Measurements from ENCODE around the gene ZC3H13. TPM values are rescaled to one million over a fixed set of nuclear protein-coding genes. Genes with fewer than 3 reads are reported as not detected.

ZC3H13 gene
- total RNA-seq, 1 donor from 2014 or later = 44.9 TPM

GRCh38 chr13:46079770-46080169 lies 27.2 kb upstream of the ZC3H13 start:
- H3K27ac Mint-ChIP-seq (ENCODE audit: unreplicated experiment) = no peak overlapping the region
- no peak for TF ChIP-seq CTCF (IDR thresholded peaks at IDR 0.05; ENCODE audit: unreplicated experiment)
- no peaks in the 10 kb centered on the region for H3K36me3 Mint-ChIP-seq (ENCODE audit: low read depth, unreplicated experiment)
- H3K9me3 Mint-ChIP-seq (ENCODE audit: unreplicated experiment) = no peaks in the 10 kb centered on the region
- H3K4me3 Mint-ChIP-seq (ENCODE audit: unreplicated experiment) = no peak overlapping the region
- no peak for DNase-seq (ENCODE audit: low spot score)
- H3K27me3 Mint-ChIP-seq (ENCODE audit: unreplicated experiment) = no peaks in the 10 kb centered on the region
- H3K4me1 Mint-ChIP-seq (ENCODE audit: unreplicated experiment) = peaks cover 8% of the 10 kb centered on the region

- DNase-seq (ENCODE audit: low spot score) = no peak
- no peaks in the 10 kb centered on the region for H3K36me3 Mint-ChIP-seq (ENCODE audit: low read depth, unreplicated experiment)
- H3K4me1 Mint-ChIP-seq (ENCODE audit: unreplicated experiment) = peaks cover under 1% of the 10 kb centered on the region
- H3K4me3 Mint-ChIP-seq (ENCODE audit: unreplicated experiment) = no peak overlapping the region
- H3K27me3 Mint-ChIP-seq (ENCODE audit: unreplicated experiment) = no peaks in the 10 kb centered on the region
- TF ChIP-seq CTCF (IDR thresholded peaks at IDR 0.05; ENCODE audit: unreplicated experiment) = no peak
- H3K27ac Mint-ChIP-seq (ENCODE audit: unreplicated experiment) = no peak overlapping the region
- H3K9me3 Mint-ChIP-seq (ENCODE audit: unreplicated experiment) = no peaks in the 10 kb centered on the region
Observed at GRCh38 chr13:46077265-46077664, 24.7 kb upstream of the ZC3H13 start.

- TF ChIP-seq CTCF (IDR thresholded peaks at IDR 0.05; ENCODE audit: unreplicated experiment) = no peak
- no peaks in the 10 kb centered on the region for H3K27me3 Mint-ChIP-seq (ENCODE audit: unreplicated experiment)
- H3K36me3 Mint-ChIP-seq (ENCODE audit: low read depth, unreplicated experiment) = no peaks in the 10 kb centered on the region
Observed at GRCh38 chr13:46076827-46077226, 24.3 kb upstream of the ZC3H13 start.

GRCh38 chr13:46075811-46076210 lies 23.3 kb upstream of the ZC3H13 start:
- Mint-ChIP-seq H3K36me3 (ENCODE audit: low read depth, unreplicated experiment) (no peaks in the 10 kb centered on the region), H3K4me3 (ENCODE audit: unreplicated experiment) (no peak overlapping the region), H3K4me1 (ENCODE audit: unreplicated experiment) (no peaks in the 10 kb centered on the region), H3K27ac (ENCODE audit: unreplicated experiment) (no peak overlapping the region), H3K27me3 (ENCODE audit: unreplicated experiment) (no peaks in the 10 kb centered on the region), H3K9me3 (ENCODE audit: unreplicated experiment) (no peaks in the 10 kb centered on the region)
- TF ChIP-seq CTCF (IDR thresholded peaks at IDR 0.05; ENCODE audit: unreplicated experiment) = no peak
- no peak for DNase-seq (ENCODE audit: low spot score)

More at GRCh38 chr13:46076827-46077226, 24.3 kb upstream of the ZC3H13 start:
- H3K4me1 Mint-ChIP-seq (ENCODE audit: unreplicated experiment) = no peaks in the 10 kb centered on the region
- no peaks in the 10 kb centered on the region for H3K9me3 Mint-ChIP-seq (ENCODE audit: unreplicated experiment)
- no peak for DNase-seq (ENCODE audit: low spot score)
- H3K4me3 Mint-ChIP-seq (ENCODE audit: unreplicated experiment) = no peak overlapping the region
- H3K27ac Mint-ChIP-seq (ENCODE audit: unreplicated experiment) = no peak overlapping the region

GRCh38 chr13:46071590-46072249 lies 19.2 kb upstream of the ZC3H13 start:
- DNase-seq (ENCODE audit: low spot score) = peak; percentile 7
- no peaks in the 10 kb centered on the region for H3K4me1 Mint-ChIP-seq (ENCODE audit: unreplicated experiment)
- H3K27ac Mint-ChIP-seq (ENCODE audit: unreplicated experiment) = no peak overlapping the region
- no peaks in the 10 kb centered on the region for H3K9me3 Mint-ChIP-seq (ENCODE audit: unreplicated experiment)
- H3K27me3 Mint-ChIP-seq (ENCODE audit: unreplicated experiment) = no peaks in the 10 kb centered on the region
- no peak for TF ChIP-seq CTCF (IDR thresholded peaks at IDR 0.05; ENCODE audit: unreplicated experiment)
- no peak overlapping the region for H3K4me3 Mint-ChIP-seq (ENCODE audit: unreplicated experiment)
- H3K36me3 Mint-ChIP-seq (ENCODE audit: low read depth, unreplicated experiment) = no peaks in the 10 kb centered on the region
